Measurements from ENCODE around the gene TBC1D16.
"Not testable (repeated sequence)": the region's sequence is repeated elsewhere in the genome, so short reads cannot be mapped to it uniquely, and the experiment has no call there.

Gene TBC1D16

GRCh38 chr17:80051681-80052080 lies 16.0 kb upstream of the TBC1D16 start:
- DNase-seq = no peak

GRCh38 chr17:80050706-80051105 lies 15.0 kb upstream of the TBC1D16 start:
- DNase-seq = no peak

- DNase-seq = no peak
These were observed 14.3 kb upstream of the TBC1D16 start for GRCh38 chr17:80049986-80050385.

GRCh38 chr17:80047176-80047575 lies 11.5 kb upstream of the TBC1D16 start:
- no peak for DNase-seq

GRCh38 chr17:80046709-80047108 lies 11.0 kb upstream of the TBC1D16 start:
- DNase-seq = not testable (repeated sequence)

- no peak for DNase-seq
These were observed 10.0 kb upstream of the TBC1D16 start for GRCh38 chr17:80045703-80046102.

- DNase-seq = no peak
These were observed 8.3 kb upstream of the TBC1D16 start for GRCh38 chr17:80043963-80044362.

GRCh38 chr17:80036715-80037477 lies 1.2 kb upstream of the TBC1D16 start:
- no peak for DNase-seq

DNA sequence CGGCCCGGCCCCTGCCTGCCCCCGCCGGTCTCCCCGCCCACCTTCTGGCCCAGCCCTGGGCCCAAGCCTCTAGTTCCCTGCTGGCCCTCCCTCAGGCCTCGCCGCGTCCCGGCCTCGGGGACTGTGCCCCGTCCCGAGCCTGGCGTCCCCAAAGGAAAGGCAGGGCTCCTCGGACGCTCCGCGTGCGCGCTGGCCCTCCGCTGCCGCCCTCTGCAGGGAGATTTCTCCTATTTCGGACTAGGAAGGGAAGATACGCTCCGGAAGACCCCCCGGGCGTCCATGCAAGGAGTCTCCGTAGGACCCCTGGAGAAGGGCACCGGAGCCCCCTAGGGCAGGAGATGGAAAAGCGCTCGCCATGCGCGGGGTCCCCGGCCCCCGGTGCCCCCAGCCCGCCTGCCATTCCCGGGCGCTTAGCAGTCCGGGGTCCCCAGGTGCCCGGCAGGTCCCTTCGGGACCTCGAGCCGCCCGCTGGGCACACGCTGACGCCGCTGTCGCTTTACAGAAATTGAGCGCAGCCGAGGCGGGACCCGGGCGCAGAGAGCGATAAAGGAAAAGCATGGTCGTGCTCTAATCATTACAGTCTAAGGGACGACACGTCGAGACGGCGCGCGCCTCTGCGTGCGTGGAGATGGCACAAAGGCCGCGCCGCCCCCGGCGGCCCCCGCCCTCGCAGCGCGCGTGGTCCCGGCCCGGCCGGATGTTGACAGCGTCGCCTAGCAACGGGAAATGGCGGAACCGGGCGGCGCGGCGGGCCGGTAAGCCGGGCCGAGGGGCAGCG lies 454 bp upstream of the TBC1D16 start, which contains the start of gene CCDC40:
Gene CCDC40, plus strand, starts transcription at position 706 of the 778 bp plus-strand sequence. Its CDS starts 21 bp downstream, at position 727.
- peak; percentile 80 for DNase-seq

DNA sequence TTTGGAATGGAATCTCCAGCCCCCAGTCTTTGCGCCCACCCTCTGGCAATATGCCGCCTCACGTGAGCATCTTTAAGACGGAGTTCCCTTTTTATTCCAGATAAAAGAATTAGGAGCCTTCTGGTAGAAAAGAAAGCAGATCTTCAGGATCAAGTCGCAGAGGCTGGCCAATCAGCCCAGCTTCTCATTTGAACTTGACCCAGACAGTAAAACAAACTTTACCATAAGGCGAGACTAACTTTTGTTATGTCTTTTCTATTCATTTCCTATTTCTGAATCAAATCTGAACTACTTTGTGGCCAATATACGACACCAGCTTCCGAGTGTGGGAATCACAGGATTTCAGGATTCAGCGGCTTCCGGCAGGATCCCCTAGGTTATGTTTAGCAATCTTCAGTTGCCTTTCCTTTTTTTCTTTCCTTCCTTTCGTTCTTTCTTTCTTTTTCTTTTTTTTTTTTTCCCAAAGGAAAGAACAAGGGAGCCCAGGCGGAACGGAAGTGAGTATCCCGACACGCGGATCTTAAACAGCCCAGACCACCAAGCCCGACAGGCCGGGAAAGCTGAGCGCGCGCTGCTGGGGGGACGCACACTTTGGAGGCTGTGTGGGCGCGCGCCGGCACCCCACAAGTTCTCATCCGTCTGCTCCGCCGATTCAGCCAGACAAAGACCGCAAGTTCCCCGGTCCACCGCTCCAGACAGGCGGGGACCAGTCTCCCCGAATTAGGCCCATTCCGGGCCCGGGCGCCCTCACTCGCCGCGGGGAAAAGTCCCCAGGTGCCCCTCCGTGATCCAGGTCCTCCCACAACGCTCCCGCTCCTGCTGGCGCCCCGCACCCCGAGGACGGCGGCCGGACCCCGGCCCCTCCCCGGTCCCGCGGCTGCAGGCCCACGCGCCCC lies 633 bp downstream of the TBC1D16 start:
- no peak for DNase-seq

- no peak for DNase-seq
These were observed 1.8 kb downstream of the TBC1D16 start for GRCh38 chr17:80033840-80034239.

GRCh38 chr17:80032614-80033171 lies 3.0 kb downstream of the TBC1D16 start:
- no peak for DNase-seq

DNA sequence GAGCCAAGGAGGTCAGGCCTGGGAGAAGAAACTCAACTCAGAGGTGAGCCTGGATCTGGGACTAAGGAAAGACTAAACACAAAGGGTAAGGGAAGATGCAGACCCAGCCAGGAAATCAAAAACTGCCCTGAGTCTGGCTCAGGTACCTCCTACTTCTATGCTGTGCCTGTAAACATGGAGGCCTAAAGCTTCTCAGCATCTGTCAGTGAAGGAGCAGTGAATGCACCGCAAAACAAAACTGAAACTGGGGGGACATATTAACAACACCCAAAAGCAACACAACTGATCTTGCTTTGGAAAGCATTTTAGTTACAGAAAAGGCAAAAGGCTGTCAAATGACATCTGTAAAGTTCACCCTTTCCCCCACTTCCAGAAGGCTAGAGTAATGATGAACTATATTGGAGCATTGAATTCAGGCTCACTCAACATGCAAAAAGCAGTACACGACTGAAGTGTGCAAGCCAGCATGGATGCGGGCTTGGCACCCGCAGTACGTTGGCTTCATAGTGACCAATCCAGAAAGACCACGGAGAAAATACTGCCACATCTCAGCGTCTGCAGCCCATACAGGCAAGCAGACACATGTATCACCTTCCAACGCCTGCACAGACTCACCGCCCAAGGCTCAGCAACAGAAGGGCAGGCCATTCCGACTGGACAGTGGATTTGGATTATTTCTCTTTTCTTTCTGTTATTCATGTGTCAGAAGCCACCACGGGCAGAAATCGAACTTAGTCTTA lies 3.8 kb downstream of the TBC1D16 start:
- no peak for DNase-seq

- DNase-seq = no peak
These were observed 4.8 kb downstream of the TBC1D16 start for GRCh38 chr17:80030730-80031410.

- no peak for DNase-seq
These were observed 6.3 kb downstream of the TBC1D16 start for GRCh38 chr17:80029258-80029974.

DNA sequence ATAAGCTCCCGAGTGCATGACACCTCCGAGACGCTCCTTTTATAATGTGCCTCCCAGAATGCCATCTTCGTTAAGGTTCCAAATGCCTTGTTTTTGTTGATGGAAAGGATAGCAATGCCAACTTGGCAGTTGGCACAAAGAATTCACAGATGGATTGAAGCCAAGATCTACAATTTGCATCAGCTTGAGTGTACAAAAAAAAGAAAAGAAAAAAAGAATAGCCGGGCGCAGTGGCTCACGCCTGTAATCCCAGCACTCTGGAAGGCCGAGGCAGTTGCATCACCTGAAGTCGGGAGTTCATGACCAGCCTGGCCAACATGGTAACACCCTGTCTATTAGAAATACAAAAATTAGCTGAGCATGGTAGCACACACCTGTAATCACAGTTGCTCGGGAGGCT lies 7.6 kb downstream of the TBC1D16 start:
- no peak for DNase-seq

GRCh38 chr17:80027043-80027435 lies 8.6 kb downstream of the TBC1D16 start:
- no peak for DNase-seq

DNA sequence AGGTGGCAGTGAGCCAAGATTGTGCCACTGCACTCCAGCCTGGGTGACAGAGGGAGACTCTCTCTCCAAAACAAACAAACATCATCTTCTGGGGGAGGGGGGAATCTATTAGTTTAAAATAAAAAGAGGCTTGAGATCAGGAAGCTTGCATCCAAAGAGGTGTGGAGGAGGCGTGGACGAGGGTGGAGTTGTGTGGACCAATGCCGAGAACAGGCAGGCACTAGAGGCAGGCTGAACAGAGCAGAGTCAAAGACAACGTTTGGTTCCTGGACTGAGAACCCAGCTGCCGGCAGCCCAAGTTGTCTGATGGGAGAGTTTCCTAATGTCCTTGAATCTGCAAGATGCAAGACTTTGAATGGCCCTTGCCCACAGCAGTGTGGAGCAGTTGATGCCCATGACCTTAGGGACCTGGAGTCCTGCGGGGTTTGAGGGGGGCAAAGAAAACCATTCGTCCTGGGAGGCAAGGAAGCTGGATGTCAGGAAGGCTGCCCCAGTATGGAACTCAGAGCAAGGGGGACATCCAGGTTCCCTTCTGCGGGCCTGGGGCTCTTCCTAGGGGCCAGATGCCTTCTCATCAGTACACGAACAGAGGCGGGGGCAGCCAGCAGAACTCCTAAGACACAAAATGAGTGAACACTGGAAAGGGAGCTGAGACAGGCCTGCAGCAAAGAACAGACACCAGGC lies 9.2 kb downstream of the TBC1D16 start:
- no peak for DNase-seq

GRCh38 chr17:80025796-80026195 lies 9.9 kb downstream of the TBC1D16 start:
- DNase-seq = no peak

- no peak for DNase-seq
These were observed 10.5 kb downstream of the TBC1D16 start for GRCh38 chr17:80025140-80025539.
